ENCODE results near the gene PYCR2.

PYCR2 gene

DNA sequence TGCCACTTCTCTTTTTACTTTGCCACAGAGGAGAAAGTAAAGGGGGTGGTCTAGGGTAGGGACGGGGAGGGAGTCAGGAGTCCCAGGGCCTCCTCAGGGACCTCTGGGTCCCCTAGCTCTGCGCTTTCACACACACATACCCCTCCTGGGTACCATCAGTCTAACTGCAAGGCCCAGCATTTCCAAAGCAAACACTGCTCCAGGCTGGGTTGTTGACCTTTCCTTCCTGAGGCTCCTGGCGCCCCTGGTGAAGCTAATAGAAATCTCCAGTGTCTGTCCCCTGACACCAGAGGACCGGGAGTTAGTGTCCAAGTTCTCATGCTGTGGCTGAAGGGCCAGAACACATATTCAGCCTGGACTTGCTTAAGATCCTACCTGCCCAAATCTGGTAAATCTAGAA, 45.8 kb downstream of the PYCR2 start:
- peaks cover 52% of the 10 kb centered on the region for H3K4me1 Mint-ChIP-seq
- TF ChIP-seq, protein P1, sequence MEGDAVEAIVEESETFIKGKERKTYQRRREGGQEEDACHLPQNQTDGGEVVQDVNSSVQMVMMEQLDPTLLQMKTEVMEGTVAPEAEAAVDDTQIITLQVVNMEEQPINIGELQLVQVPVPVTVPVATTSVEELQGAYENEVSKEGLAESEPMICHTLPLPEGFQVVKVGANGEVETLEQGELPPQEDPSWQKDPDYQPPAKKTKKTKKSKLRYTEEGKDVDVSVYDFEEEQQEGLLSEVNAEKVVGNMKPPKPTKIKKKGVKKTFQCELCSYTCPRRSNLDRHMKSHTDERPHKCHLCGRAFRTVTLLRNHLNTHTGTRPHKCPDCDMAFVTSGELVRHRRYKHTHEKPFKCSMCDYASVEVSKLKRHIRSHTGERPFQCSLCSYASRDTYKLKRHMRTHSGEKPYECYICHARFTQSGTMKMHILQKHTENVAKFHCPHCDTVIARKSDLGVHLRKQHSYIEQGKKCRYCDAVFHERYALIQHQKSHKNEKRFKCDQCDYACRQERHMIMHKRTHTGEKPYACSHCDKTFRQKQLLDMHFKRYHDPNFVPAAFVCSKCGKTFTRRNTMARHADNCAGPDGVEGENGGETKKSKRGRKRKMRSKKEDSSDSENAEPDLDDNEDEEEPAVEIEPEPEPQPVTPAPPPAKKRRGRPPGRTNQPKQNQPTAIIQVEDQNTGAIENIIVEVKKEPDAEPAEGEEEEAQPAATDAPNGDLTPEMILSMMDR (IDR thresholded peaks at IDR 0.05) = no peak
- no peak for DNase-seq
- H3K4me3 Mint-ChIP-seq = no peak overlapping the region
- no peaks in the 10 kb centered on the region for H3K9me3 Mint-ChIP-seq
- peaks cover 7% of the 10 kb centered on the region for H3K36me3 Mint-ChIP-seq (ENCODE audit: low read depth)
- no peak overlapping the region for H3K27ac Mint-ChIP-seq
- peaks cover 13% of the 10 kb centered on the region for H3K27me3 Mint-ChIP-seq (ENCODE audit: low read depth, poor library complexity)

DNA sequence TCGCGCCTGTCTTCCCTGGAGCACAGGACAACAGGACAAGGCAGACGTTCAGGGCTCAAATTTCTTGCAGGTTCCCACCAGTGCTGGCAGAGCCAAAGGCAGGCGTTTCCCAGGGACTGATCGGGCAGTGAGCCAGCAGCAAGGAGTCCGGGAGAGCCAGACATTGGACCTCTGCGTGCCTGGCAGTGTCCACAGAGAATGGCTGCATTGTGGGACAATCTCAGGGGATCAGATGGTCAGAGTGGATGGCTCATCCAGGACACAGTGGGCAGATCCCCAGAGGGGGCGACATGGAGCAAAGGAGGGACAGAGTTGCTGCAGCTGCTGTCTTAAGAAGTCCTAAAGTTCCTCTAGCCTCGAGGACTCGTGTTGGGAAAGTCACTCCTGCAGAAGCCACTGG, 46.5 kb downstream of the PYCR2 start:
- DNase-seq = peak; percentile 74
- Mint-ChIP-seq H3K4me3 (peak overlapping the region; percentile 24), H3K27ac (no peak overlapping the region), H3K9me3 (no peaks in the 10 kb centered on the region), H3K36me3 (ENCODE audit: low read depth) (peaks cover 7% of the 10 kb centered on the region), H3K27me3 (ENCODE audit: low read depth, poor library complexity) (peaks cover 11% of the 10 kb centered on the region), H3K4me1 (peaks cover 55% of the 10 kb centered on the region)
- TF ChIP-seq, protein P1 (IDR thresholded peaks at IDR 0.05) = peak; percentile 54

DNA sequence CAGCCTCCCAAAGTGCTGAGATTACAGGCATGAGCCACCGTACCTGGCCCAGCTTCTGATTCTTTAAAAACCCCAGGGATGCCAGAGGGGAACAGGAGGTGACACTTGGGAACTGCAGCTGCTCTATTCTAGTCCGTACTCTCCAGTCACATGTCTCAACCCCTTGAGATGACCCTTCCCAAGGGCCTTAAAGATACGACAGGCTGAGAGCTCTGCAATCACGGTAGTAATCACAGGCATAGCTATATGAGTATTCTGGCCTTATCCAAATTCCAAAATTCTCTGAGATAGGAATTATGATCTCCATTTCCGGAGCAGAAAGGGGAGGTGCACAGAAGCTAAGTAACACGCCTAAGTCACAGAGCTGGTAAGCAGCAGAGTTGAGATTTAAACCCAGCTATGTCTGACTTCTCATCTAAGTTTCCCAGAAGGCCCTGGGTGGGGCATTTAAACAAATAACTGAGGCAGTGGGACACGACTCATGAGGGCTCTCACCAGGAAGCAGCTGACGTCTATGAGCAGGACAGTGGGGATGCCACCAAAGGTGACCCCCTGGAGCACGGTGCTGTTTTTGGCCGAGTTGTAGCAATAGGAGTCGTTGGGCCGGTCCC, 47.0 kb downstream of the PYCR2 start:
- no peak for DNase-seq
- H3K36me3 Mint-ChIP-seq (ENCODE audit: low read depth) = peaks cover 7% of the 10 kb centered on the region
- peaks cover 57% of the 10 kb centered on the region for H3K4me1 Mint-ChIP-seq
- TF ChIP-seq, protein P1 (IDR thresholded peaks at IDR 0.05) = no peak
- no peak overlapping the region for H3K4me3 Mint-ChIP-seq
- peaks cover 11% of the 10 kb centered on the region for H3K27me3 Mint-ChIP-seq (ENCODE audit: low read depth, poor library complexity)
- no peak overlapping the region for H3K27ac Mint-ChIP-seq
- no peaks in the 10 kb centered on the region for H3K9me3 Mint-ChIP-seq

DNA sequence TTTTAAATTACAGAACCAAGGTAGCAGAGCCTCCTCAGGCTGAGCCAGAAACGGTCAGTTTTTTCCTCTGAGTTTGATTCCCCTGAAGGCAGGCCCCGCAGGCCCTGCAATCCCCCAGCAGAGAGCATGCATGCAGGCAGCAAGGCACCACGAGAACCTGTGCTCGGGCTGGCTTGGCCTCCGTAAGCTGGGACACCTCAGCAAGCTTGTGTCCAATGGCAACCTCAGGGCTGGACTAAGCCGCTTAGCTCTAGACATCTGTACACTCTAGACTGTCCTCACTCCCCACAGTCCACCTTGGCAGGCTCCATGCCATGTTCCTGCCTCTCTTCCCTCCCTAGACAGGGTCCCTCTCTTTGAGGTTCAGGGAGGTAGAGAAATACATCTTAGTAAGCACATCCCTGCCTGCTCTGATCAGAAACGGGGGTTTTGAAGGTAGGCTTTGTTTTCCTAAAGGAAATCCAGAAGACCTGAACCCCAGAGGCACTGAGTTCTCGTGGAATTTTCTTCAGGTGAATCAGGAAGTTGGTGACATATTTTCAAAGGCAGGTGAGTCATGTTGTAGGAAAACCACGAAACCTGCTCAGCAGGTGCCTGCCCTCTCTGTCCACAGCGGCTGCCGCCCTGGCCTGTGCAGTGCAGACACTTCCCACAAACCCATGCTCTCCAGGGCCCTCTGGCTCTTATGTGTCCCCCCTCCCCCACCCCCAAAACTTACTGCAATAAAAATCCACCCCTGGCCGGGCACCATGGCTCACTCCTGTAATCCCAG, 48.8 kb downstream of the PYCR2 start:
- Mint-ChIP-seq H3K27me3 (ENCODE audit: low read depth, poor library complexity) (peaks cover 10% of the 10 kb centered on the region), H3K9me3 (no peaks in the 10 kb centered on the region), H3K4me3 (no peak overlapping the region), H3K27ac (no peak overlapping the region), H3K36me3 (ENCODE audit: low read depth) (peaks cover 16% of the 10 kb centered on the region), H3K4me1 (peaks cover 58% of the 10 kb centered on the region)
- DNase-seq = no peak
- TF ChIP-seq, protein P1 (IDR thresholded peaks at IDR 0.05) = no peak

DNA sequence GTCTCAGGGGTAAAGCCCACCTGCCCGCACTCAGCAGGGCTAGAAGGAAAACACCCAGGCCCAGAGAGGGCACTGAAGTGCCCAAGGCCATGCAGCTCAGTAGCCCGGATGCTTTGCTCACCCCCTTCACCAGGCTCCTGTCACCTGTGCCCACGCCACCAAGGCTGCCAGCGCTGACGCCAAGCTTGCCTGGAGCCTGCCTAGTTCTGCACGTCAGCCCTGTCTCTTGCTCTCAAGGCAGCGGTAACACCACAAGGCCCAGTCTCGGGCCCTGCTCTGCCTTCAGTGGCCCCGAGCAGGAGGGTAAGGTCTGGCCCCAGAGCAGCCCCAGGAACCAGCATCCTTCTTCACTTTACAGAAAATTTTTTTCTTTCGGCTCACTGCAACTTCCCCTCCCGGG, 49.6 kb downstream of the PYCR2 start:
- no peak overlapping the region for H3K27ac Mint-ChIP-seq
- no peak overlapping the region for H3K4me3 Mint-ChIP-seq
- DNase-seq = no peak
- H3K9me3 Mint-ChIP-seq = no peaks in the 10 kb centered on the region
- TF ChIP-seq, protein P1 (IDR thresholded peaks at IDR 0.05) = no peak
- H3K4me1 Mint-ChIP-seq = peaks cover 50% of the 10 kb centered on the region
- H3K36me3 Mint-ChIP-seq (ENCODE audit: low read depth) = peaks cover 17% of the 10 kb centered on the region
- peaks cover 7% of the 10 kb centered on the region for H3K27me3 Mint-ChIP-seq (ENCODE audit: low read depth, poor library complexity)
